Prostate gland (tissue), 2 donors: ENCODE measurements around the gene SKIL. TPM values are rescaled to one million over a fixed set of nuclear protein-coding genes. Genes with fewer than 3 reads are reported as not detected.
"Not testable (repeated sequence)": the region's sequence is repeated elsewhere in the genome, so short reads cannot be mapped to it uniquely, and the experiment has no call there.

ENCODE experiments used
- DNase-seq: peaks from one replicate; pipeline ENCODE4 v3.0.0-alpha.2; 2019; ENCODE audit warnings: low spot score
- H3K27ac ChIP-seq, 2 donors: fragments of 200-600 bp; sonication (generic); 2 replicates each; pipeline ENCODE4 v1.5.1; 2017 to 2019
- H3K27me3 ChIP-seq: fragments of 200-600 bp; sonication (generic); replicated peaks from 2 replicates; pipeline ENCODE4 v1.5.1; 2019; ENCODE audit not compliant: insufficient read depth
- H3K36me3 ChIP-seq, 2 donors: fragments of 200-600 bp; sonication (generic); 1 replicate in 1 of 2; 2 replicates in 1 of 2; pipeline versions ENCODE4 v1.5.1 to v1.8.1; 2017 to 2019
- H3K4me1 ChIP-seq: fragments of 200-600 bp; sonication (generic); replicated peaks from 2 replicates; pipeline ENCODE4 v1.5.1; 2019
- H3K4me3 ChIP-seq, 2 donors: fragments of 200-600 bp; sonication (generic); 2 replicates each; pipeline ENCODE4 v1.5.1; 2017 to 2019
- H3K9me3 ChIP-seq: fragments of 200-600 bp; sonication (generic); 2 replicates; pipeline ENCODE4 v1.5.1; 2017
- CTCF ChIP-seq, 4 experiments: fragments of 200-600 bp in 2 of 4; fragments of 450-650 bp in 2 of 4; sonication (generic) in 2 of 4; IDR thresholded peaks; 1 replicate in 3 of 4; 2 replicates in 1 of 4; pipeline ENCODE4 v1.5.1; 2016 to 2019; ENCODE audit warnings: antibody characterized with exemption in 4 of 4, mild to moderate bottlenecking in 2 of 4, moderate library complexity in 2 of 4
- POLR2A ChIP-seq: fragments of 450-650 bp; IDR thresholded peaks from one replicate; pipeline ENCODE4 v1.6.1; 2016; ENCODE audit warnings: antibody characterized with exemption, mild to moderate bottlenecking
- POLR2AphosphoS5 ChIP-seq: sonication (generic); formaldehyde crosslinking; IDR thresholded peaks from one replicate; pipeline ENCODE4 v1.6.1; 2017; ENCODE audit warnings: antibody characterized with exemption
- WGBS: methylation state at CpG from one replicate; pipeline ENCODE4 v1.1.5; 2018; 5-methylcytosine and 5-hydroxymethylcytosine counted together
- intact Hi-C: fragments of 100-400 bp; cut with DNase I; formaldehyde crosslinking; loops from one replicate; pipeline ENCODE4 v1.14.2; 2022
- total RNA-seq, 2 donors: library from RNA; depleted of rRNA; stranded (reverse); fragments of >200 nt; gene quantifications; one replicate each; pipeline ENCODE4 v1.1.0, GENCODE V29; 2016

Gene SKIL
- total RNA-seq, 2 donors from 2014 or later: 41.8 to 49.6 TPM

- Histone ChIP-seq H3K27me3 (no peaks in the 10 kb centered on the region), H3K4me3 (no peak overlapping the region), H3K9me3 (no peaks in the 10 kb centered on the region), H3K27ac (no peak overlapping the region), H3K4me1 (no peaks in the 10 kb centered on the region), H3K36me3 (no peaks in the 10 kb centered on the region)
- TF ChIP-seq POLR2AphosphoS5: no peak
- TF ChIP-seq CTCF (IDR thresholded peaks at IDR 0.05): no peak
- no peak for TF ChIP-seq POLR2A
- no peak for DNase-seq
- intact Hi-C loops: no loop called here
- 95% methylated on average over 20 of the region's 24 CpGs for WGBS
Measured at GRCh38 chr3:170327040-170327808, 30.3 kb upstream of the SKIL start.

- H3K4me3 ChIP-seq, DNase-seq, H3K4me1 ChIP-seq, H3K36me3 ChIP-seq, H3K27me3 ChIP-seq, H3K9me3 ChIP-seq, intact Hi-C loops, H3K27ac ChIP-seq: not testable (repeated sequence)
- WGBS: 93% methylated on average over 7 of the region's 7 CpGs
Measured at GRCh38 chr3:170327868-170328548, 29.5 kb upstream of the SKIL start.

GRCh38 chr3:170330366-170330765 lies 27.1 kb upstream of the SKIL start:
- no peak overlapping the region for H3K27ac ChIP-seq
- no peak for DNase-seq

GRCh38 chr3:170331143-170331542 lies 26.4 kb upstream of the SKIL start:
- no peak for TF ChIP-seq POLR2A
- no peak for TF ChIP-seq CTCF (IDR thresholded peaks at IDR 0.05)
- no peak for TF ChIP-seq POLR2AphosphoS5
- Histone ChIP-seq H3K36me3 (no peaks in the 10 kb centered on the region), H3K9me3 (no peaks in the 10 kb centered on the region), H3K27ac (no peak overlapping the region), H3K4me1 (no peaks in the 10 kb centered on the region), H3K27me3 (no peaks in the 10 kb centered on the region), H3K4me3 (no peak overlapping the region)
- intact Hi-C loops: no loop called here
- DNase-seq: no peak
- WGBS: 59% methylated on average over 4 of the region's 4 CpGs

More at GRCh38 chr3:170330366-170330765, 27.1 kb upstream of the SKIL start:
- Histone ChIP-seq H3K36me3 (no peaks in the 10 kb centered on the region), H3K4me1 (no peaks in the 10 kb centered on the region), H3K4me3 (no peak overlapping the region), H3K27me3 (no peaks in the 10 kb centered on the region), H3K9me3 (no peaks in the 10 kb centered on the region)
- TF ChIP-seq POLR2AphosphoS5 (no peak), POLR2A (no peak), CTCF (IDR thresholded peaks at IDR 0.05) (no peak)
- WGBS: 76% methylated on average over 5 of the region's 5 CpGs
- intact Hi-C loops: no loop called here

- no peaks in the 10 kb centered on the region for H3K4me1 ChIP-seq
- 84% methylated on average over 3 of the region's 3 CpGs for WGBS
- TF ChIP-seq POLR2AphosphoS5 (no peak), POLR2A (no peak), CTCF (IDR thresholded peaks at IDR 0.05) (no peak)
- no peak for DNase-seq
- no peaks in the 10 kb centered on the region for H3K27me3 ChIP-seq
- intact Hi-C loops: no loop called here
- no peaks in the 10 kb centered on the region for H3K9me3 ChIP-seq
- no peak overlapping the region for H3K27ac ChIP-seq
- no peak overlapping the region for H3K4me3 ChIP-seq
- H3K36me3 ChIP-seq: no peaks in the 10 kb centered on the region
Measured at GRCh38 chr3:170337420-170337819, 20.1 kb upstream of the SKIL start.
